GM06990 (cell line): ENCODE measurements around the gene ACSL1.

Source experiments
- DNase-seq: peaks from one replicate; pipeline ENCODE4 v3.0.0-alpha.2; 2011; ENCODE audit not compliant: insufficient read length; ENCODE audit errors: extremely low read depth
- H3K27me3 ChIP-seq: replicated peaks from 2 replicates; pipeline ENCODE4 v1.6.0; 2011; ENCODE audit warnings: low read length; ENCODE audit not compliant: control insufficient read depth, insufficient read depth
- H3K36me3 ChIP-seq: 2 replicates; pipeline ENCODE4 v1.5.1; 2011; ENCODE audit warnings: low read length; ENCODE audit not compliant: control insufficient read depth, insufficient read depth
- H3K4me3 ChIP-seq: replicated peaks from 2 replicates; pipeline ENCODE4 v1.5.1; 2011; ENCODE audit warnings: low read depth, mild to moderate bottlenecking, control low read depth, low read length
- TF ChIP-seq, protein P1 (sequence below): IDR thresholded peaks from 2 replicates; pipeline ENCODE4 v1.5.1; 2011; ENCODE audit warnings: low read length, control low read depth, mild to moderate bottlenecking, inconsistent platforms; ENCODE audit not compliant: insufficient read depth, poor library complexity, severe bottlenecking

Gene ACSL1

DNA sequence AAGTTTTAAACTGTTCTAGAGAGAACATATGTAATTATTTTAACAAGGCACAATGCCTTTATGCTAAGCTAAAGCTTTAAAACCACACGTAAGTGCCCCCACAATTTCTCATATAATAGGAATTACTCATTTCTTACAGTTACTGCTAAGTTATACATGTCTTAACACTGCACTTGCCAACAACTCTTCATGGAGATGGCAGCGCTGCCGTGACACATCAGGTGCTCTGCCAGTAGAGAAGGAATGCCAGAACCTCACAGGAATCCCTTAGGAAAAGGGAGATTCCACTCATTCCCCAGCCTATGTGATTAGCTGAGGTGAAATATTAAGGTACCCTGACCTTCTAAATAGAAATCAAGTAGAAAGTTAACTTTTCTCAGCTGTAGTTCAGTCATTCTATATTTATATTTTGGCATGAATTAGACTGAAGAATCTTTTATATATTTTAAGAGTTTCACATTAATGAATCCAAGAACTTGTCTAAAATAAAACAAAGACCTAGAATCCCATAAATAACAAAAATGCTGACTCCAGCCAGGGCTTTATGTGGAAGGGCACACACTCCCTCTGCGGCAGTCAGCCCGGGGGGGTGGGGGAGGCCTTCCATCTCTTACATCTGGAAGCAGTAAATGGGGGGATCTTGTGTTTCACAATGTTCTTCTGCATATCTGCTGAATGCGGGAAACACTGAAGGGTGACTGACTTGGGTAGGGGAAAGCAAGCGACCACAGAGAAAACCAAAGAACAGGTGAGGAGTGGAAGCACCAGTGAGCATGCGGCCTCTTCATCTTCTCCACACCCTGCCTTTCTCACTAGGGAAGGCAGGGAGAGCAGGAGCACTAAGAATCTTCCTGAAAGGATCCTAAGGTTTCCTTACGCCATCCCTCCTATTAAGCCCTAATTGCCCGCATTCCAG is 23.7 kb downstream of the ACSL1 start:
- H3K36me3 ChIP-seq = peaks cover 20% of the 10 kb centered on the region
- TF ChIP-seq, protein P1, sequence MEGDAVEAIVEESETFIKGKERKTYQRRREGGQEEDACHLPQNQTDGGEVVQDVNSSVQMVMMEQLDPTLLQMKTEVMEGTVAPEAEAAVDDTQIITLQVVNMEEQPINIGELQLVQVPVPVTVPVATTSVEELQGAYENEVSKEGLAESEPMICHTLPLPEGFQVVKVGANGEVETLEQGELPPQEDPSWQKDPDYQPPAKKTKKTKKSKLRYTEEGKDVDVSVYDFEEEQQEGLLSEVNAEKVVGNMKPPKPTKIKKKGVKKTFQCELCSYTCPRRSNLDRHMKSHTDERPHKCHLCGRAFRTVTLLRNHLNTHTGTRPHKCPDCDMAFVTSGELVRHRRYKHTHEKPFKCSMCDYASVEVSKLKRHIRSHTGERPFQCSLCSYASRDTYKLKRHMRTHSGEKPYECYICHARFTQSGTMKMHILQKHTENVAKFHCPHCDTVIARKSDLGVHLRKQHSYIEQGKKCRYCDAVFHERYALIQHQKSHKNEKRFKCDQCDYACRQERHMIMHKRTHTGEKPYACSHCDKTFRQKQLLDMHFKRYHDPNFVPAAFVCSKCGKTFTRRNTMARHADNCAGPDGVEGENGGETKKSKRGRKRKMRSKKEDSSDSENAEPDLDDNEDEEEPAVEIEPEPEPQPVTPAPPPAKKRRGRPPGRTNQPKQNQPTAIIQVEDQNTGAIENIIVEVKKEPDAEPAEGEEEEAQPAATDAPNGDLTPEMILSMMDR = no peak
- H3K27me3 ChIP-seq = no peaks in the 10 kb centered on the region
- H3K4me3 ChIP-seq = no peak overlapping the region
- no peak for DNase-seq

DNA sequence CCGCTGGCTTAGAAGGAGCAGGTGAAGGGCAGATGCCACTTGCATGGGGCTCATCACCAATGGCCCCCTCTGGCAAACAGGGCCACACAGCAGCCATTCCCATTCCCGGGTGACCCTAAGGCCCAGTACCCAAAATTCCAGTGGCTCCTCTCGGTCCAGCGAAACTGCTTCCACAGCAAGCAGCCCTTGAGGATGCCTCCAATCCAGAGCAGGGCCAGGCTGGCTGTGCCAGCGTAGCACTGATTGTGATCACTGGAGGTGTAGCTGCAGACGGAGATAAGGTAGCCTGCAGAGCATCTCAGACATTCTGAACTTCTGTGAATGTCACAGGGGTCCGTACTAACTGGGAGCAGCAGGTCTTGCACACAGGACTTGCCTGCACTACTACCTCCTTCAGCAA is 27.3 kb downstream of the ACSL1 start:
- no peak overlapping the region for H3K4me3 ChIP-seq
- TF ChIP-seq, protein P1 = no peak
- no peaks in the 10 kb centered on the region for H3K27me3 ChIP-seq
- peaks cover 25% of the 10 kb centered on the region for H3K36me3 ChIP-seq
- no peak for DNase-seq

DNA sequence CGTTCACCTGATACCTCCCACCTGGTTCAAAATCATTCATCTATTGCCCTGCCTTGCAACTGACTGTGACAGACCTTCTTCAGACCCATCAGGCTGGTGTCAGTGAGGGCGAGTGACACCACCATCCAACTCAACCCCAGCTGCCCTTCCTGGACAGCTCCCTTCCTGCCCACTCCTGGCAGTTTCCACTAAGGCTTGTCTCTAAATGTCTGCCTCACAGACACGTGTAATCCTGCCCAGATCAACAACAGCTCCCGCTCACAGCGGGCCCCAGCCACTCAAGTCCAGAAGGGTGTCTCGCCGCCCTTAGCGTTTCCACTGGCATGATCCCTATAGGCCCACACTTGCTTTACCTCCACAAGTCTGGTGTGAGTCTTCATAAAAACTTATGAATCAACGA is 28.9 kb downstream of the ACSL1 start:
- DNase-seq = no peak
- TF ChIP-seq, protein P1 = no peak
- peaks cover 22% of the 10 kb centered on the region for H3K36me3 ChIP-seq
- H3K27me3 ChIP-seq = no peaks in the 10 kb centered on the region
- H3K4me3 ChIP-seq = no peak overlapping the region

DNA sequence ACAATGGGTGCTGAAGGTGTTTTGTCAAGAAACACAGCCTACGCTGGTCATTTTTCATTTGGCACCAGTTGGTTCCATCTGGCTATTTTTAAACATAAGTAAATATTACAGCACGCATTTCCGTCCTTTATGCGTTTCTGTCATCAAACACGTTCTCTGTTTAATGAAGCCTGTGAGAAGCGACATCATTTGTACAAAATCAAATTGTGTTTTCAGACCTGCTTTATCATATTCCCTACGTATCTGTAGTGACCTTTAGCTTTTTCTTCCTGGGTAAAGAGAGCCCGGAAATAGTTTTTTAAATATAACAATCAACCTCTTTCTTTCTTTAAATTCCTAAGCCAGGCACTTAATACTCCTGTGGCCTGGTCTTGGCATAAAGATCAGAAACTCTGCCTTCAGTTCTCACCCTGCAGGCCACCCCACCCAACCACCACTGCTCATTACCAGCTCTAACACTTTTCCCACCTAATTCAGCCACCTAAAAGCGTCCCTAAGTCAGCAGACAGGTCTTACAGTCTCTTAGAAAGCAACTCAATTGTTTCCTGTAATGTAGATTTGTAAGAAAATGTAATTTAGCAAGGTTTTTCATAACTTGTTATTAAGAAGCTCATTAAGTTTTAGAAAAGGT is 30.4 kb downstream of the ACSL1 start:
- no peaks in the 10 kb centered on the region for H3K27me3 ChIP-seq
- peaks cover 19% of the 10 kb centered on the region for H3K36me3 ChIP-seq
- TF ChIP-seq, protein P1 = no peak
- H3K4me3 ChIP-seq = no peak overlapping the region
- no peak for DNase-seq

DNA sequence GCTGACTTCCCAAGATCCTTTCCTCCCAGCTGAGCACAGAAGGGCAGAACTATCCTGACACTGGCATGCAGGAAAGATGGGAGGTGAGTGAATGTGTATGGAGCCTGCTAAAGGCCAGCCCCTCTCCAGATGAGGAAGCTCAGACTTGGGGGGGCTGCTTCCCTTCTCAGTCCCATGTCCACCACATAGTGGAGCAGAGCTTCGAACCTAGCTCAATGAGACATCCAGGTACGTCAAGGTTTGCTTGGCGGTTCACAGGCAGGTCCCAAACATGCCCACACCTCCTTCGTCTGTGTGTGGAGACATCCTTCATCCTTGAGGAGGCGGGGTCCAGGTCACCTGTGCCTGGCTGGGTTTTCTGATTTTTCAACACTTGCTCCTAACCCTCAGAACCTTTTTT is 31.3 kb downstream of the ACSL1 start:
- H3K4me3 ChIP-seq = no peak overlapping the region
- H3K27me3 ChIP-seq = no peaks in the 10 kb centered on the region
- H3K36me3 ChIP-seq = peaks cover 19% of the 10 kb centered on the region
- TF ChIP-seq, protein P1 = no peak
- no peak for DNase-seq
